ENCODE data around the gene SETD2.

The SETD2 gene

DNA sequence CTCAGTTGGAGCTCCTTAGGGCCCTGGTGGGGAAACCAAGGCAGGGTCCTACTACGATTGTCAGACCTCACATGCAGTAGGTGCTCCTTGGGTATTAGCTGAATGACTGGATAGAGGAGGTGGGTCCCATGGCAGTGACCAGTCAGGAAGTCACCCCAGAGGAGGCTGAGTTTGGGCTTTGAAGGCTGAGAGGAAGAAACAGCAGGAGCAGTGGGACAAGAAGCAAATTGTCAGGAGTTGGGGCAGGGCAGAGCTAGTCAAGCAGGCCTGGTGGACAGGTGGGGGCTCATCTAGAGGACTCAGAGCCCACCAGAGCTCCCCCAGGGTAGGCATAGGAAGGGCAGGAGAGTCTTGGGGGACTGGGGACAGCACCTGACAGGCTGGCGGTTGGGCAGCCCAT is 181.4 kb downstream of the SETD2 start:
- no peak for DNase-seq (ENCODE audit: low read depth)
- H3K4me3 ChIP-seq (ENCODE audit: low read depth, low read length) = no peak overlapping the region
- no peak for TF ChIP-seq CTCF (IDR thresholded peaks at IDR 0.05; ENCODE audit: control insufficient read depth, extremely low read depth, insufficient read depth)

GRCh38 chr3:46981932-46982471 is 181.9 kb downstream of the SETD2 start:
- DNase-seq (ENCODE audit: low read depth) = no peak
- no peak for TF ChIP-seq CTCF (IDR thresholded peaks at IDR 0.05; ENCODE audit: control insufficient read depth, extremely low read depth, insufficient read depth)
- peak overlapping the region; percentile 8 for H3K4me3 ChIP-seq (ENCODE audit: low read depth, low read length)

GRCh38 chr3:46979958-46980497 is 183.9 kb downstream of the SETD2 start:
- no peak for DNase-seq (ENCODE audit: low read depth)
- no peak for TF ChIP-seq CTCF (IDR thresholded peaks at IDR 0.05; ENCODE audit: control insufficient read depth, extremely low read depth, insufficient read depth)
- peak overlapping the region; percentile 93 for H3K4me3 ChIP-seq (ENCODE audit: low read depth, low read length)

GRCh38 chr3:46978985-46979944 is 184.6 kb downstream of the SETD2 start, which contains the start of gene NBEAL2:
Gene NBEAL2 (plus strand): TSS chr3:46979666. CDS start chr3:46979862, 196 bp downstream.
- H3K4me3 ChIP-seq (ENCODE audit: low read depth, low read length) = peak within 1 kb of the TSS; percentile 93
- 0 out of 2 replicates have a peak, but pooled peaks have one; percentile 20 for TF ChIP-seq CTCF (IDR thresholded peaks at IDR 0.05; ENCODE audit: control insufficient read depth, extremely low read depth, insufficient read depth)
- DNase-seq (ENCODE audit: low read depth) = peak; percentile 86

- peak overlapping the region; percentile 93; the same call in 1 of the 2 replicates for H3K4me3 ChIP-seq (ENCODE audit: low read depth, low read length)
- TF ChIP-seq CTCF (IDR thresholded peaks at IDR 0.05; ENCODE audit: control insufficient read depth, extremely low read depth, insufficient read depth) = no peak
- DNase-seq (ENCODE audit: low read depth) = no peak
These were observed 185.5 kb downstream of the SETD2 start for GRCh38 chr3:46978381-46978780.

DNA sequence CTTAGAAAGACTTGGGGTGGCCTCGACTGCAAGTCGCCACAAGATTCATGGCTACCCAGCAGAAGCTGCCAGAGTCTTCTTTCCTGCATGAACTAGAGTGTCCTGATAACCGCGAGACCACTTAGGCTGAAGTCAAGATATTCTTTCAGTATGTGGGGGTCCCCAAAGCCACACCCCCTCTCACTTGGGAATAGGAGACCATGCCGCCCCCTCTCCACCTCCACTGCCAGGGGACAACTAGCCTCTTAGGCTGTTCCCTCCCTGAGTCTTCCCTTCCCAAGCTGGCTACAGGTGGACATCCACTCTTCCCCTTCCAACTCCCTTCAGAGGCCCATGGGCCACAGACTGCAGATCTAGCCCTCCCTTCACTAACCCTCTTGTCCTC is 186.1 kb downstream of the SETD2 start:
- no peak overlapping the region for H3K4me3 ChIP-seq (ENCODE audit: low read depth, low read length)
- no peak for DNase-seq (ENCODE audit: low read depth)
- no peak for TF ChIP-seq CTCF (IDR thresholded peaks at IDR 0.05; ENCODE audit: control insufficient read depth, extremely low read depth, insufficient read depth)
